NT2/D1 (cell line): ENCODE data around the gene RNLS.

Source experiments
- SUZ12 ChIP-seq: IDR thresholded peaks from 2 replicates; pipeline ENCODE4 v1.6.1; 2011; ENCODE audit not compliant: insufficient read length, insufficient read depth; ENCODE audit errors: extremely low read depth
- YY1 ChIP-seq: IDR thresholded peaks from 2 replicates; pipeline ENCODE4 v1.6.1; 2011; ENCODE audit not compliant: insufficient read length, insufficient read depth
- ZNF274 ChIP-seq: IDR thresholded peaks from 2 replicates; pipeline ENCODE4 v1.6.1; 2011; ENCODE audit warnings: mild to moderate bottlenecking, low read depth, low read length

GRCh38 chr10:88565072-88565471 lies 18.0 kb downstream of the RNLS start:
- no peak for TF ChIP-seq ZNF274
- no peak for TF ChIP-seq YY1
- TF ChIP-seq SUZ12: no peak
